ENCODE data around the gene SYT12. TPM values are rescaled to one million over a fixed set of nuclear protein-coding genes. Genes with fewer than 3 reads are reported as not detected.
A peak's percentile ranks its signal among the peaks of the same experiment; 100 is the strongest.

The SYT12 gene
- total RNA-seq, 1 donor from 2014 or later: 0.34 TPM

DNA sequence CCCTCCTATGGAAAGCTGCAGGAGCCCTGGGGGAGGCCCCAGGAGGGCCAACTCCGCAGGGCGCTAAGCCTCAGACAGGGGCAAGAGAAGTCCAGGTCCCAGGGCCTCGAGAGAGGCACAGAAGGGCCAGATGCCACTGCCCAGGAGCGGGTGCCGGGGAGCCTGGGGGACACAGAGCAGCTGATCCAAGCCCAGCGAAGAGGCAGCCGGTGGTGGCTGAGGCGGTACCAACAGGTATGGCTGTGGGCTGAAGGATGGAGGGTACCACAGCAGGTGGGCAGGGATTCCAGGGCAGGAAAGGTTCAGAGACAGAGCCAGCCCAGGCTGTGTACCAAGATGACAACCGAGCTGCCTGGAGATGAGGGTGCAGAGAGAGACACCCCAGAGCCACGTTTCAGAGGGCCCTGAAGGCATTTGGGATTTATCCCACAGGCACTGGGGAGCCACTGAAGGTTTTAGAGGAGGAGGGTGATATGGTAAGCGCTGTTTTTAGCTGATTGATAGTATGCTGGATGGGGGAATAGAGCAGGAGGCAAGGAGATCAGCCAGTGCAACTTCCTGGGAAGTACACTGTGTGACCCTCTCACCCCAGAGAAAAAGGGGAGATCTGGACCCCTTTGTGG lies 47.4 kb upstream of the SYT12 start:
- H3K4me2 ChIP-seq (ENCODE audit: low read length): no peak overlapping the region
- Mint-ChIP-seq H3K4me1 (ENCODE audit: low read depth, unreplicated experiment) (peaks cover 9% of the 10 kb centered on the region), H3K9me3 (ENCODE audit: unreplicated experiment) (peaks cover 6% of the 10 kb centered on the region), H3K27ac (ENCODE audit: unreplicated experiment) (peak overlapping the region; percentile 6), H3K4me3 (ENCODE audit: unreplicated experiment) (no peak overlapping the region), H3K27me3 (ENCODE audit: low read depth, unreplicated experiment) (peaks cover 2% of the 10 kb centered on the region), H3K36me3 (ENCODE audit: low read depth, unreplicated experiment) (no peaks in the 10 kb centered on the region)
- peaks cover 12% of the 10 kb centered on the region for H3K9me3 ChIP-seq (ENCODE audit: insufficient read depth, low read depth, low read length)
- no peak for DNase-seq (ENCODE audit: low read depth)
- H3K79me2 ChIP-seq (ENCODE audit: insufficient read depth, low read length): no peaks in the 10 kb centered on the region
- H3K4me3 ChIP-seq (ENCODE audit: insufficient read depth, low read depth, low read length): no peak overlapping the region
- no peaks in the 10 kb centered on the region for H3K36me3 ChIP-seq (ENCODE audit: insufficient read depth, low read length)
- no peak overlapping the region for H3K27ac ChIP-seq (ENCODE audit: low read depth, low read length)
- no peaks in the 10 kb centered on the region for H3K27me3 ChIP-seq (ENCODE audit: insufficient read depth, low read length)
- TF ChIP-seq, protein P1, sequence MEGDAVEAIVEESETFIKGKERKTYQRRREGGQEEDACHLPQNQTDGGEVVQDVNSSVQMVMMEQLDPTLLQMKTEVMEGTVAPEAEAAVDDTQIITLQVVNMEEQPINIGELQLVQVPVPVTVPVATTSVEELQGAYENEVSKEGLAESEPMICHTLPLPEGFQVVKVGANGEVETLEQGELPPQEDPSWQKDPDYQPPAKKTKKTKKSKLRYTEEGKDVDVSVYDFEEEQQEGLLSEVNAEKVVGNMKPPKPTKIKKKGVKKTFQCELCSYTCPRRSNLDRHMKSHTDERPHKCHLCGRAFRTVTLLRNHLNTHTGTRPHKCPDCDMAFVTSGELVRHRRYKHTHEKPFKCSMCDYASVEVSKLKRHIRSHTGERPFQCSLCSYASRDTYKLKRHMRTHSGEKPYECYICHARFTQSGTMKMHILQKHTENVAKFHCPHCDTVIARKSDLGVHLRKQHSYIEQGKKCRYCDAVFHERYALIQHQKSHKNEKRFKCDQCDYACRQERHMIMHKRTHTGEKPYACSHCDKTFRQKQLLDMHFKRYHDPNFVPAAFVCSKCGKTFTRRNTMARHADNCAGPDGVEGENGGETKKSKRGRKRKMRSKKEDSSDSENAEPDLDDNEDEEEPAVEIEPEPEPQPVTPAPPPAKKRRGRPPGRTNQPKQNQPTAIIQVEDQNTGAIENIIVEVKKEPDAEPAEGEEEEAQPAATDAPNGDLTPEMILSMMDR (IDR thresholded peaks at IDR 0.05; ENCODE audit: insufficient read depth, low read depth, low read length): no peak
- TF ChIP-seq EZH2 (IDR thresholded peaks at IDR 0.05; ENCODE audit: insufficient read depth, low read length): no peak
- no peak for FAIRE-seq
- peaks cover 15% of the 10 kb centered on the region for H3K4me1 ChIP-seq (ENCODE audit: insufficient read depth, low read length)
- H4K20me1 ChIP-seq (ENCODE audit: insufficient read depth, low read length): no peaks in the 10 kb centered on the region
- H3K9ac ChIP-seq (ENCODE audit: low read length): no peak overlapping the region
- no peak overlapping the region for H2AFZ ChIP-seq (ENCODE audit: low read depth, low read length)

DNA sequence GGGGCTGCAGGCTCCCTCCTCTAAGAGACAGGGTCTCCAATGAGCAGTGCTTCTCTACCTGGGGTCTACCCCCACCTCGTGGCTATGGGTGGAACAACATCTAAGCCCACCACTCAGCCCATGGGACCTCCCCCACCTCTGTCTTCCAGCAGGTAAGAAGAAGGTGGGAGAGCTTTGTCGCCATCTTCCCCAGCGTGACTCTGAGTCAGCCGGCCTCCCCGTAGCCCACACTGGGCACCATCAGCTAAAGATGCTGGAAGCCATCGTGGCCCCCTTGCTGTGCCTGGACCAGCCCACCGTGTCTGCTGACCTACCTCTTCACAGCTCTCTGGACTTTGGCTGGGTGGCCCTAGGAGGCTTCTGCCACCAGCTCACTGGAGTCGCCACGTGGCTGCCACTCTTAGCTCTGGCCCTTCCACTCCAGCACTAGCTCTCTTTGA lies 46.9 kb upstream of the SYT12 start:
- Mint-ChIP-seq H3K4me1 (ENCODE audit: low read depth, unreplicated experiment) (peaks cover 3% of the 10 kb centered on the region), H3K27ac (ENCODE audit: unreplicated experiment) (peak overlapping the region; percentile 6), H3K9me3 (ENCODE audit: unreplicated experiment) (peaks cover 6% of the 10 kb centered on the region), H3K36me3 (ENCODE audit: low read depth, unreplicated experiment) (no peaks in the 10 kb centered on the region), H3K4me3 (ENCODE audit: unreplicated experiment) (no peak overlapping the region), H3K27me3 (ENCODE audit: low read depth, unreplicated experiment) (peaks cover 2% of the 10 kb centered on the region)
- peaks cover 11% of the 10 kb centered on the region for H3K4me1 ChIP-seq (ENCODE audit: insufficient read depth, low read length)
- no peak for FAIRE-seq
- no peaks in the 10 kb centered on the region for H3K79me2 ChIP-seq (ENCODE audit: insufficient read depth, low read length)
- no peaks in the 10 kb centered on the region for H3K36me3 ChIP-seq (ENCODE audit: insufficient read depth, low read length)
- H2AFZ ChIP-seq (ENCODE audit: low read depth, low read length): no peak overlapping the region
- H3K4me3 ChIP-seq (ENCODE audit: insufficient read depth, low read depth, low read length): no peak overlapping the region
- H3K9me3 ChIP-seq (ENCODE audit: insufficient read depth, low read depth, low read length): peaks cover 12% of the 10 kb centered on the region
- H3K4me2 ChIP-seq (ENCODE audit: low read length): no peak overlapping the region
- TF ChIP-seq EZH2 (IDR thresholded peaks at IDR 0.05; ENCODE audit: insufficient read depth, low read length): no peak
- TF ChIP-seq, protein P1 (IDR thresholded peaks at IDR 0.05; ENCODE audit: insufficient read depth, low read depth, low read length): peak; percentile 58
- H3K9ac ChIP-seq (ENCODE audit: low read length): no peak overlapping the region
- no peaks in the 10 kb centered on the region for H3K27me3 ChIP-seq (ENCODE audit: insufficient read depth, low read length)
- H3K27ac ChIP-seq (ENCODE audit: low read depth, low read length): no peak overlapping the region
- no peaks in the 10 kb centered on the region for H4K20me1 ChIP-seq (ENCODE audit: insufficient read depth, low read length)
- DNase-seq (ENCODE audit: low read depth): no peak

DNA sequence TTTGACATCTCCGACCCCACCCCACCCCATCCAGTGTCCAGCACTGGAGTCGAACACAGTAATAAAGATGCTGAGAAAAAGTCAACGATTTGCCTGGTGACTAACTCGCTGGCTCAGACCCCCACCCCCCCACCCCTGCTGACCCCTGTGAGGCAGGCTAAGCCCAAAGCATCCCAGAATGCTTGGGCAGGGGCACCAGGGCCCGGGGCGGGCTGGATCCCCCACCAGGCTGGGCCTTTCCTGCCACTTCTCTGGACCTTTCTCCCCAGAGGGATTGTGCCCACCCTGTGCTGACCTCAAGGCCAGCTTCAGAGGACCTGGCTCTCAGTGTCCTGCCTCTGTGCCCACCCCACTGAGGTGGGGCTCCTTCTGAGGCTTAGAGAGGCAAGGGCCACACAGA lies 46.0 kb upstream of the SYT12 start:
- H3K36me3 ChIP-seq (ENCODE audit: insufficient read depth, low read length): no peaks in the 10 kb centered on the region
- H3K27ac ChIP-seq (ENCODE audit: low read depth, low read length): no peak overlapping the region
- Mint-ChIP-seq H3K27me3 (ENCODE audit: low read depth, unreplicated experiment) (peaks cover 2% of the 10 kb centered on the region), H3K9me3 (ENCODE audit: unreplicated experiment) (peaks cover 6% of the 10 kb centered on the region), H3K4me3 (ENCODE audit: unreplicated experiment) (no peak overlapping the region), H3K4me1 (ENCODE audit: low read depth, unreplicated experiment) (peaks cover under 1% of the 10 kb centered on the region), H3K36me3 (ENCODE audit: low read depth, unreplicated experiment) (no peaks in the 10 kb centered on the region), H3K27ac (ENCODE audit: unreplicated experiment) (no peak overlapping the region)
- peaks cover 12% of the 10 kb centered on the region for H3K9me3 ChIP-seq (ENCODE audit: insufficient read depth, low read depth, low read length)
- FAIRE-seq (no peak), DNase-seq (ENCODE audit: low read depth) (no peak)
- H3K79me2 ChIP-seq (ENCODE audit: insufficient read depth, low read length): no peaks in the 10 kb centered on the region
- no peak overlapping the region for H2AFZ ChIP-seq (ENCODE audit: low read depth, low read length)
- no peak overlapping the region for H3K4me3 ChIP-seq (ENCODE audit: insufficient read depth, low read depth, low read length)
- H3K4me1 ChIP-seq (ENCODE audit: insufficient read depth, low read length): peaks cover 7% of the 10 kb centered on the region
- no peak overlapping the region for H3K9ac ChIP-seq (ENCODE audit: low read length)
- H3K27me3 ChIP-seq (ENCODE audit: insufficient read depth, low read length): no peaks in the 10 kb centered on the region
- no peak overlapping the region for H3K4me2 ChIP-seq (ENCODE audit: low read length)
- TF ChIP-seq EZH2 (IDR thresholded peaks at IDR 0.05; ENCODE audit: insufficient read depth, low read length): no peak
- TF ChIP-seq, protein P1 (IDR thresholded peaks at IDR 0.05; ENCODE audit: insufficient read depth, low read depth, low read length): no peak
- H4K20me1 ChIP-seq (ENCODE audit: insufficient read depth, low read length): no peaks in the 10 kb centered on the region

All from astrocyte (in vitro differentiated cells and primary cell).